ENCODE measurements around the gene TAF5L.

Gene TAF5L

GRCh38 chr1:229557200-229557850 lies 68.6 kb downstream of the TAF5L start:
- no peak overlapping the region for H3K4ac ChIP-seq (ENCODE audit: low read length)
- no CpG with 5 or more reads among the region's 5 CpGs for WGBS, 2 donors (ENCODE audit: extremely low coverage in 2 of 2, insufficient read length in 2 of 2, insufficient replicate concordance in 1 of 2)
- no peaks in the 10 kb centered on the region for H3K9me3 ChIP-seq (replicated peaks in 1 of 2; ENCODE audit: control insufficient read depth in 2 of 2, insufficient read depth in 1 of 2, low read depth in 1 of 2, low read length in 2 of 2)
- peak overlapping the region; percentile 76 to 96 for H3K4me3 ChIP-seq (ENCODE audit: low read length in 2 of 2)
- H4K91ac ChIP-seq (ENCODE audit: low read depth, low read length, poor library complexity), result no peak overlapping the region
- H2BK12ac ChIP-seq (ENCODE audit: low read length), result no peak overlapping the region
- no peak overlapping the region for H3K14ac ChIP-seq (ENCODE audit: low read length)
- H4K8ac ChIP-seq (ENCODE audit: low read depth, low read length), result no peak overlapping the region
- H3K27ac ChIP-seq (replicated peaks; ENCODE audit: low read length), result no peak overlapping the region
- no peak overlapping the region for H2BK120ac ChIP-seq (ENCODE audit: low read depth, low read length)
- H3K4me1 ChIP-seq (ENCODE audit: control insufficient read depth in 2 of 2, insufficient read depth in 1 of 2, low read depth in 1 of 2, low read length in 2 of 2), result peaks cover 1 to 18% of the 10 kb centered on the region in 2 donors
- H3K9ac ChIP-seq (ENCODE audit: low read depth, low read length, poor library complexity), result peak overlapping the region; percentile 82
- no peak overlapping the region for H2BK15ac ChIP-seq (ENCODE audit: low read length)
- H3K36me3 ChIP-seq (replicated peaks in 1 of 2; ENCODE audit: control insufficient read depth in 2 of 2, insufficient read depth in 2 of 2, low read length in 2 of 2), result peaks cover 0 to 6% of the 10 kb centered on the region in 2 donors
- peak overlapping the region; percentile 89 for H2AFZ ChIP-seq (ENCODE audit: low read length)
- peak overlapping the region; percentile 59 for H3K4me2 ChIP-seq (ENCODE audit: insufficient read depth, low read length, poor library complexity, severe bottlenecking)
- DNase-seq (ENCODE audit: low spot score), result no peak
- no peaks in the 10 kb centered on the region for H3K79me1 ChIP-seq (ENCODE audit: low read depth, low read length)
- no peak overlapping the region for H3K23ac ChIP-seq (ENCODE audit: low read depth, low read length, poor library complexity)
- no peaks in the 10 kb centered on the region for H3K27me3 ChIP-seq (ENCODE audit: control insufficient read depth in 3 of 3, insufficient read depth in 3 of 3, low read depth in 1 of 3, low read length in 3 of 3)
- no peak overlapping the region for H2AK5ac ChIP-seq (ENCODE audit: low read depth, low read length)
- no peak overlapping the region for H3K18ac ChIP-seq (ENCODE audit: low read length)
- H2BK5ac ChIP-seq (ENCODE audit: low read length), result no peak overlapping the region

- no peak for DNase-seq (ENCODE audit: low spot score)
- H3K27ac ChIP-seq (replicated peaks; ENCODE audit: low read length), result no peak overlapping the region
- no peak overlapping the region for H2AK5ac ChIP-seq (ENCODE audit: low read depth, low read length)
- no peak overlapping the region for H2BK120ac ChIP-seq (ENCODE audit: low read depth, low read length)
- H3K4me1 ChIP-seq (ENCODE audit: control insufficient read depth in 2 of 2, insufficient read depth in 1 of 2, low read depth in 1 of 2, low read length in 2 of 2), result peaks cover 1 to 19% of the 10 kb centered on the region in 2 donors
- H3K23ac ChIP-seq (ENCODE audit: low read depth, low read length, poor library complexity), result no peak overlapping the region
- H4K8ac ChIP-seq (ENCODE audit: low read depth, low read length), result no peak overlapping the region
- no peaks in the 10 kb centered on the region for H3K79me1 ChIP-seq (ENCODE audit: low read depth, low read length)
- no peak overlapping the region for H2BK5ac ChIP-seq (ENCODE audit: low read length)
- no peak overlapping the region for H4K91ac ChIP-seq (ENCODE audit: low read depth, low read length, poor library complexity)
- H3K27me3 ChIP-seq (ENCODE audit: control insufficient read depth in 3 of 3, insufficient read depth in 3 of 3, low read depth in 1 of 3, low read length in 3 of 3), result no peaks in the 10 kb centered on the region
- H3K4me2 ChIP-seq (ENCODE audit: insufficient read depth, low read length, poor library complexity, severe bottlenecking), result no peak overlapping the region
- no peak overlapping the region for H3K18ac ChIP-seq (ENCODE audit: low read length)
- no peak overlapping the region for H3K14ac ChIP-seq (ENCODE audit: low read length)
- peaks cover 0 to 6% of the 10 kb centered on the region in 2 donors for H3K36me3 ChIP-seq (replicated peaks in 1 of 2; ENCODE audit: control insufficient read depth in 2 of 2, insufficient read depth in 2 of 2, low read length in 2 of 2)
- no peak overlapping the region for H3K9ac ChIP-seq (ENCODE audit: low read depth, low read length, poor library complexity)
- no peak overlapping the region for H2AFZ ChIP-seq (ENCODE audit: low read length)
- no peak overlapping the region for H2BK15ac ChIP-seq (ENCODE audit: low read length)
- no peak overlapping the region for H3K4me3 ChIP-seq (ENCODE audit: low read length in 2 of 2)
- WGBS, 2 donors (ENCODE audit: extremely low coverage in 2 of 2, insufficient read length in 2 of 2, insufficient replicate concordance in 1 of 2), result no CpG with 5 or more reads among the region's 10 CpGs
- no peak overlapping the region for H2BK12ac ChIP-seq (ENCODE audit: low read length)
- no peaks in the 10 kb centered on the region for H3K9me3 ChIP-seq (replicated peaks in 1 of 2; ENCODE audit: control insufficient read depth in 2 of 2, insufficient read depth in 1 of 2, low read depth in 1 of 2, low read length in 2 of 2)
- H3K4ac ChIP-seq (ENCODE audit: low read length), result no peak overlapping the region
These were observed 70.9 kb downstream of the TAF5L start for GRCh38 chr1:229554886-229555621.

GRCh38 chr1:229553621-229554130 lies 72.2 kb downstream of the TAF5L start:
- H3K23ac ChIP-seq (ENCODE audit: low read depth, low read length, poor library complexity), result no peak overlapping the region

GRCh38 chr1:229552732-229553131 lies 73.2 kb downstream of the TAF5L start:
- H3K9me3 ChIP-seq (replicated peaks in 1 of 2; ENCODE audit: control insufficient read depth in 2 of 2, insufficient read depth in 1 of 2, low read depth in 1 of 2, low read length in 2 of 2), result no peaks in the 10 kb centered on the region
- H4K91ac ChIP-seq (ENCODE audit: low read depth, low read length, poor library complexity), result no peak overlapping the region
- no peak overlapping the region for H2AFZ ChIP-seq (ENCODE audit: low read length)
- H2BK12ac ChIP-seq (ENCODE audit: low read length), result no peak overlapping the region
- H3K36me3 ChIP-seq (replicated peaks in 1 of 2; ENCODE audit: control insufficient read depth in 2 of 2, insufficient read depth in 2 of 2, low read length in 2 of 2), result peaks cover 3 to 22% of the 10 kb centered on the region in 2 donors
- no peak overlapping the region for H3K4ac ChIP-seq (ENCODE audit: low read length)
- no peak overlapping the region for H3K23ac ChIP-seq (ENCODE audit: low read depth, low read length, poor library complexity)
- no CpG with 5 or more reads among the region's 5 CpGs for WGBS, 2 donors (ENCODE audit: extremely low coverage in 2 of 2, insufficient read length in 2 of 2, insufficient replicate concordance in 1 of 2)
- no peaks in the 10 kb centered on the region for H3K79me1 ChIP-seq (ENCODE audit: low read depth, low read length)
- no peak for DNase-seq (ENCODE audit: low spot score)
- no peak overlapping the region for H2BK120ac ChIP-seq (ENCODE audit: low read depth, low read length)
- H3K27me3 ChIP-seq (ENCODE audit: control insufficient read depth in 3 of 3, insufficient read depth in 3 of 3, low read depth in 1 of 3, low read length in 3 of 3), result no peaks in the 10 kb centered on the region
- H3K14ac ChIP-seq (ENCODE audit: low read length), result no peak overlapping the region
- no peak overlapping the region for H2BK15ac ChIP-seq (ENCODE audit: low read length)
- no peak overlapping the region for H4K8ac ChIP-seq (ENCODE audit: low read depth, low read length)
- no peak overlapping the region for H3K18ac ChIP-seq (ENCODE audit: low read length)
- peaks cover 1 to 19% of the 10 kb centered on the region in 2 donors for H3K4me1 ChIP-seq (ENCODE audit: control insufficient read depth in 2 of 2, insufficient read depth in 1 of 2, low read depth in 1 of 2, low read length in 2 of 2)
- H3K4me3 ChIP-seq (ENCODE audit: low read length in 2 of 2), result no peak overlapping the region
- no peak overlapping the region for H3K9ac ChIP-seq (ENCODE audit: low read depth, low read length, poor library complexity)
- no peak overlapping the region for H3K4me2 ChIP-seq (ENCODE audit: insufficient read depth, low read length, poor library complexity, severe bottlenecking)
- no peak overlapping the region for H3K27ac ChIP-seq (replicated peaks; ENCODE audit: low read length)
- no peak overlapping the region for H2AK5ac ChIP-seq (ENCODE audit: low read depth, low read length)
- H2BK5ac ChIP-seq (ENCODE audit: low read length), result no peak overlapping the region

More at GRCh38 chr1:229553621-229554130, 72.2 kb downstream of the TAF5L start:
- no peak overlapping the region for H3K18ac ChIP-seq (ENCODE audit: low read length)
- no peak overlapping the region for H4K91ac ChIP-seq (ENCODE audit: low read depth, low read length, poor library complexity)
- no peak overlapping the region for H3K4me2 ChIP-seq (ENCODE audit: insufficient read depth, low read length, poor library complexity, severe bottlenecking)
- no peak overlapping the region for H3K9ac ChIP-seq (ENCODE audit: low read depth, low read length, poor library complexity)
- no peak for DNase-seq (ENCODE audit: low spot score)
- H2BK120ac ChIP-seq (ENCODE audit: low read depth, low read length), result no peak overlapping the region
- no peaks in the 10 kb centered on the region for H3K79me1 ChIP-seq (ENCODE audit: low read depth, low read length)
- H2BK12ac ChIP-seq (ENCODE audit: low read length), result no peak overlapping the region
- no peak overlapping the region for H2BK15ac ChIP-seq (ENCODE audit: low read length)
- H3K27me3 ChIP-seq (ENCODE audit: control insufficient read depth in 3 of 3, insufficient read depth in 3 of 3, low read depth in 1 of 3, low read length in 3 of 3), result no peaks in the 10 kb centered on the region
- peaks cover 3 to 17% of the 10 kb centered on the region in 2 donors for H3K36me3 ChIP-seq (replicated peaks in 1 of 2; ENCODE audit: control insufficient read depth in 2 of 2, insufficient read depth in 2 of 2, low read length in 2 of 2)
- no peak overlapping the region for H3K4me3 ChIP-seq (ENCODE audit: low read length in 2 of 2)
- no peak overlapping the region for H4K8ac ChIP-seq (ENCODE audit: low read depth, low read length)
- H3K4me1 ChIP-seq (ENCODE audit: control insufficient read depth in 2 of 2, insufficient read depth in 1 of 2, low read depth in 1 of 2, low read length in 2 of 2), result peaks cover 1 to 19% of the 10 kb centered on the region in 2 donors
- no peak overlapping the region for H3K27ac ChIP-seq (replicated peaks; ENCODE audit: low read length)
- no peak overlapping the region for H3K14ac ChIP-seq (ENCODE audit: low read length)
- H2AFZ ChIP-seq (ENCODE audit: low read length), result no peak overlapping the region
- H3K9me3 ChIP-seq (replicated peaks in 1 of 2; ENCODE audit: control insufficient read depth in 2 of 2, insufficient read depth in 1 of 2, low read depth in 1 of 2, low read length in 2 of 2), result no peaks in the 10 kb centered on the region
- H2AK5ac ChIP-seq (ENCODE audit: low read depth, low read length), result no peak overlapping the region
- no peak overlapping the region for H3K4ac ChIP-seq (ENCODE audit: low read length)
- no peak overlapping the region for H2BK5ac ChIP-seq (ENCODE audit: low read length)
- WGBS, 2 donors (ENCODE audit: extremely low coverage in 2 of 2, insufficient read length in 2 of 2, insufficient replicate concordance in 1 of 2), result no CpG with 5 or more reads among the region's 7 CpGs

Measured in neuronal stem cell (in vitro differentiated cells).